Adrenal gland (tissue), 12 donors: ENCODE results near the gene ABLIM2. TPM values are rescaled to one million over a fixed set of nuclear protein-coding genes. Genes with fewer than 3 reads are reported as not detected.

Experiments used
- DNase-seq, 7 donors: peaks; one replicate each; pipeline ENCODE4 v3.0.0-alpha.2; 2019 to 2020
- H3K27ac ChIP-seq, 5 donors: fragments of 200-600 bp; sonication (generic) in 4 of 5; 1 replicate in 3 of 5; 2 replicates in 2 of 5; pipeline versions ENCODE4 v1.5.1 to v1.8.0; 2016 to 2020; ENCODE audit warnings: mild to moderate bottlenecking in 1 of 5
- H3K27me3 ChIP-seq: fragments of 200-600 bp; 2 replicates; pipeline ENCODE4 v1.8.0; 2021
- H3K36me3 ChIP-seq, 2 donors: fragments of 200-600 bp; replicated peaks in 1 of 2; 1 replicate in 1 of 2; 2 replicates in 1 of 2; pipeline versions ENCODE4 v1.5.1 to v1.8.0; 2018 to 2022
- H3K4me1 ChIP-seq, 2 donors: fragments of 200-600 bp; replicated peaks in 1 of 2; 1 replicate in 1 of 2; 2 replicates in 1 of 2; pipeline versions ENCODE4 v1.5.1 to v1.8.0; 2018 to 2021
- H3K4me3 ChIP-seq, 4 donors: fragments of 200-600 bp; sonication (generic) in 3 of 4; one replicate each; pipeline ENCODE4 v1.5.1; 2016 to 2018
- H3K9me3 ChIP-seq, 3 donors: fragments of 200-600 bp; sonication (generic) in 1 of 3; replicated peaks in 1 of 3; 1 replicate in 2 of 3; 2 replicates in 1 of 3; pipeline versions ENCODE4 v1.5.1 to v1.8.0; 2016 to 2021
- POLR2A ChIP-seq, 2 donors: fragments of 450-650 bp; IDR thresholded peaks; one replicate each; pipeline ENCODE4 v1.6.1; 2017; ENCODE audit warnings: antibody characterized with exemption in 2 of 2, mild to moderate bottlenecking in 2 of 2, moderate library complexity in 1 of 2
- WGBS, 4 donors: extraction: QIAGEN DNeasy Blood & Tissue Kit in 2 of 4; methylation state at CpG; one replicate each; pipeline versions ENCODE4 v1.1.5 to v1.1.7; 2013 to 2017; 5-methylcytosine and 5-hydroxymethylcytosine counted together
- intact Hi-C, 2 donors: fragments of 100-400 bp; cut with DNase I; formaldehyde crosslinking; loops; one replicate each; pipeline versions ENCODE4 v1.14.1 to v1.15.0; 2022 to 2023
- polyA plus RNA-seq, 3 donors: library from polyadenylated mRNA; stranded (reverse); fragments of 200-250 nt in 2 of 3; fragments of 350-450 nt in 1 of 3; fragmentation: Illumina TruSeq in 1 of 3; extraction: RNeasy Lipid Tissue Mini Kit (QIAGEN cat#74804) in 1 of 3; gene quantifications; one replicate each; pipeline ENCODE4 v1.2.3, GENCODE V29; 2013 to 2014
- total RNA-seq, 9 donors: library from RNA; depleted of rRNA in 4 of 9; stranded (reverse); fragments of >200 nt in 4 of 9; fragments of 120-200 nt in 1 of 9; fragmentation: NEBNext Ultra II Directional in 1 of 9; extraction: Animal tissue kit (Norgen Biotek cat#: 25700) in 1 of 9; gene quantifications; one replicate each; pipeline versions ENCODE4 v1.1.0 to v1.2.4, GENCODE V29; 2013 to 2023
- TF ChIP-seq, protein P1 (sequence below), 6 experiments: fragments of 450-650 bp in 4 of 6; fragments of 200-600 bp in 2 of 6; sonication (generic) in 1 of 6; IDR thresholded peaks; 1 replicate in 5 of 6; 2 replicates in 1 of 6; pipeline versions ENCODE4 v1.5.1 to v1.8.0; 2016 to 2021; ENCODE audit warnings: antibody characterized with exemption in 6 of 6, mild to moderate bottlenecking in 2 of 6, moderate library complexity in 1 of 6
- donor health status: healthy with polysubstance abuse.
- donor health status: Bipolar disorder and iron deficiency.
- donor health status: DM: yes; HTN: yes; CAD: no.
- donor health status: DM: no; HTN: no; CAD: no.
- donor health status: DM: no; HTN: no; CAD: no.
- donor health status: DM: yes; HTN: yes; CAD: no.

Gene ABLIM2
- total and polyA plus RNA-seq, 12 donors, result 5.8 to 31.2 (median 14.6) TPM

DNA sequence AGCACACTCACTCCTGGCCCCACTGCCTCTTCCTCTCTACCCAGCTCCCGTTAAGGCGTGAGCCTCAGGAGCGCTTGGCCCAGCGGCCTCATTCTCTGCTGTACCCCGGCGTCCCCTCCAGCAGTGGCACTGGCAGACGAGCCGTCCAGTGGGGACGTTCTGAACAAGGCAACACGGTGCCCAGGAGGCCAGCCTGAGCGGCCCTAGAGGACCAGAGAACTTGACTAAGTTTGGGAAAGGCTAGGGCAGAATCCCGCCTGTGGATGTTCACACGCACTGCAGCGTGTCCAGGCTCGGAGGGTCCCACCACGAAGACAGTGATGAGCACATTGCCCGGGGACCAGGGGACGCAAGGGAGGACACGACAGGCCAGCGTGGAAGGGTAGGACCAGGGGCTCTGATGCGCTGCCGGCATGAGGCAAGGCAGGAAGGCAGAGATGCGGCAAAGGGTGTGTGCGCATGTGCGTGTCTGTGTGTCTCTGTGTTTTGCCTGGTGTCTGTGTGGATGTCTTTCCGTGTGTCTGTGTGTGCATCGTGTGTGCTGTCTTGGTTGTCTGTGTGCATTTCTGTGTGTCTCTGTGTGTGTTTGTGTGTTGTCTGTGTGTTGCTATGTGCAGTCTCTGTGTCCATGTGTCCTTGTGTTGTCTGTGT, 89.4 kb downstream of the ABLIM2 start:
- Histone ChIP-seq H3K36me3 (no peaks in the 10 kb centered on the region), H3K4me1 (no peaks in the 10 kb centered on the region), H3K9me3 (peaks cover 0 to 5% (median 0%) of the 10 kb centered on the region in 3 donors), H3K4me3 (no peak overlapping the region), H3K27me3 (no peaks in the 10 kb centered on the region), H3K27ac (peak overlapping the region in 1 of 5 donors; percentile 22)
- 92 to 96% (median 92%) methylated on average over 21 to 27 of the region's 27 CpGs for WGBS, 4 donors
- no peak for DNase-seq
- intact Hi-C loops, result no loop called here
- TF ChIP-seq, protein P1, sequence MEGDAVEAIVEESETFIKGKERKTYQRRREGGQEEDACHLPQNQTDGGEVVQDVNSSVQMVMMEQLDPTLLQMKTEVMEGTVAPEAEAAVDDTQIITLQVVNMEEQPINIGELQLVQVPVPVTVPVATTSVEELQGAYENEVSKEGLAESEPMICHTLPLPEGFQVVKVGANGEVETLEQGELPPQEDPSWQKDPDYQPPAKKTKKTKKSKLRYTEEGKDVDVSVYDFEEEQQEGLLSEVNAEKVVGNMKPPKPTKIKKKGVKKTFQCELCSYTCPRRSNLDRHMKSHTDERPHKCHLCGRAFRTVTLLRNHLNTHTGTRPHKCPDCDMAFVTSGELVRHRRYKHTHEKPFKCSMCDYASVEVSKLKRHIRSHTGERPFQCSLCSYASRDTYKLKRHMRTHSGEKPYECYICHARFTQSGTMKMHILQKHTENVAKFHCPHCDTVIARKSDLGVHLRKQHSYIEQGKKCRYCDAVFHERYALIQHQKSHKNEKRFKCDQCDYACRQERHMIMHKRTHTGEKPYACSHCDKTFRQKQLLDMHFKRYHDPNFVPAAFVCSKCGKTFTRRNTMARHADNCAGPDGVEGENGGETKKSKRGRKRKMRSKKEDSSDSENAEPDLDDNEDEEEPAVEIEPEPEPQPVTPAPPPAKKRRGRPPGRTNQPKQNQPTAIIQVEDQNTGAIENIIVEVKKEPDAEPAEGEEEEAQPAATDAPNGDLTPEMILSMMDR (IDR thresholded peaks at IDR 0.05), result no peak
- no peak for TF ChIP-seq POLR2A (IDR thresholded peaks at IDR 0.05)

- 83 to 89% (median 86%) methylated on average over 19 to 28 of the region's 28 CpGs for WGBS, 4 donors
- Histone ChIP-seq H3K27me3 (no peaks in the 10 kb centered on the region), H3K36me3 (no peaks in the 10 kb centered on the region), H3K4me1 (no peaks in the 10 kb centered on the region), H3K4me3 (no peak overlapping the region), H3K27ac (no peak overlapping the region), H3K9me3 (peaks cover 0 to 10% (median 0%) of the 10 kb centered on the region in 3 donors)
- TF ChIP-seq, protein P1 (IDR thresholded peaks at IDR 0.05), result no peak
- TF ChIP-seq POLR2A (IDR thresholded peaks at IDR 0.05), result no peak
- no peak for DNase-seq
- intact Hi-C loops, result no loop called here
Measured at GRCh38 chr4:8067945-8068896, 90.4 kb downstream of the ABLIM2 start.

- no peak overlapping the region for H3K27ac ChIP-seq
- DNase-seq, result no peak
- no peak overlapping the region for H3K4me3 ChIP-seq
- no peak for TF ChIP-seq POLR2A (IDR thresholded peaks at IDR 0.05)
- TF ChIP-seq, protein P1 (IDR thresholded peaks at IDR 0.05), result no peak
- H3K4me1 ChIP-seq, result no peaks in the 10 kb centered on the region
- H3K9me3 ChIP-seq, result peaks cover 0 to 10% (median 0%) of the 10 kb centered on the region in 3 donors
- intact Hi-C loops, result no loop called here
- H3K36me3 ChIP-seq, result no peaks in the 10 kb centered on the region
- no peaks in the 10 kb centered on the region for H3K27me3 ChIP-seq
- WGBS, 4 donors, result 88 to 93% (median 91%) methylated on average over 9 to 20 of the region's 20 CpGs
Measured at GRCh38 chr4:8067274-8067936, 91.2 kb downstream of the ABLIM2 start.
